Caki2 (cell line): ENCODE data around the gene FZD10. TPM values are rescaled to one million over a fixed set of nuclear protein-coding genes. Genes with fewer than 3 reads are reported as not detected.

Experiments used
- DNase-seq: peaks from one replicate; pipeline ENCODE4 v3.0.0-alpha.2; 2015; ENCODE audit warnings: low read depth
- in situ Hi-C: cut with HindIII; loops from 2 replicates; pipeline ENCODE4 v1.10.0; 2016; ENCODE audit warnings: low sequenced_read_pairs, low pct_unique_long_range_greater_than_20kb, mixed read lengths
- total RNA-seq: library from RNA; depleted of rRNA; stranded (reverse); fragments of >200 nt; shearing (Covaris generic); gene quantifications from 2 replicates; pipeline ENCODE4 v1.2.3, GENCODE V29; 2014; ENCODE audit warnings: low replicate concordance

Gene FZD10
- total RNA-seq, 1 experiment from 2014 or later = not detected

- in situ Hi-C loops = no loop called here
- no peak for DNase-seq
These were observed 30.5 kb downstream of the FZD10 start for GRCh38 chr12:130192642-130193345.

DNA sequence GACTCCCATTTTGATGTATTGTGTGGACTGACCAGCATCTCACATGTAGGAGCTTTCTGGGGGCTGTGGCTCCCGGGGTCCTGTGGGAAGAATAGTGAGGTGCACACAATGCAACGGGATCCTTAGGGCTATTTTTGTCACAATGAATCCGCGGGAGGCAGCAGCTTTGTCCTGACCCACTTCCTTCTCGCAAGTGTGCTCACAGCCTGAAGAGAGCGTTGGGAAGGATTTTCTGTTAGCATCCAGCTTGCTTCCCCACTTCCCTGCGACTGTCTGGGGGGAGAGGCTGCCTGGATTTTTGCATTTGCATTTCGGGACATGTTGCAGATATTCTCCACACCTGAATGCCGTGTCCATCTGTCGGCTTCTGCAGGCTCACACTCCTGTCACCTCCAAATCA is 31.9 kb downstream of the FZD10 start:
- in situ Hi-C loops = no loop called here

DNA sequence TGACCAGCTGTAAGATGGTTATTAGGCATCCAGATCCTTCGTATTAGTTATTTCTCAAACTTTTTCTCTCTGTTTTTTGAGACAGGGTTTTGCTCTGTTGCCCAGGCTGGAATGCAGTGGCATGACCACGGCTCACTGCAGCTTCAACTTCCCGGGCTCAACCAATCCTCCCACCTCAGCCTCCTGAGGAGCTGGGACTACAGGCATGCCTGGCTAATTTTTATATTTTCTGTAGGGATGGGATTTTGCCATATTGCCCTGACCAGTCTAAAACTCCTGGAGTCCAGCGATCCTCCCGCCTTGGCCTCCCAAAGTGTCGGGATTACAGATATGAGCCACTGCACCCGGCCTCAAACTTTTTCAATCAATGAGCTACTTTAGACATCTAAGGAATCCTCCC is 33.1 kb downstream of the FZD10 start:
- no peak for DNase-seq
- in situ Hi-C loops = no loop called here

More for the DNA sequence above, 31.9 kb downstream of the FZD10 start:
- no peak for DNase-seq

GRCh38 chr12:130195776-130196175 is 33.5 kb downstream of the FZD10 start:
- in situ Hi-C loops = no loop called here
- DNase-seq = no peak

- in situ Hi-C loops = no loop called here
These were observed 34.6 kb downstream of the FZD10 start for GRCh38 chr12:130196827-130197226.

GRCh38 chr12:130198026-130198662 is 35.9 kb downstream of the FZD10 start:
- in situ Hi-C loops = no loop called here
- no peak for DNase-seq

More at GRCh38 chr12:130196827-130197226, 34.6 kb downstream of the FZD10 start:
- no peak for DNase-seq

DNA sequence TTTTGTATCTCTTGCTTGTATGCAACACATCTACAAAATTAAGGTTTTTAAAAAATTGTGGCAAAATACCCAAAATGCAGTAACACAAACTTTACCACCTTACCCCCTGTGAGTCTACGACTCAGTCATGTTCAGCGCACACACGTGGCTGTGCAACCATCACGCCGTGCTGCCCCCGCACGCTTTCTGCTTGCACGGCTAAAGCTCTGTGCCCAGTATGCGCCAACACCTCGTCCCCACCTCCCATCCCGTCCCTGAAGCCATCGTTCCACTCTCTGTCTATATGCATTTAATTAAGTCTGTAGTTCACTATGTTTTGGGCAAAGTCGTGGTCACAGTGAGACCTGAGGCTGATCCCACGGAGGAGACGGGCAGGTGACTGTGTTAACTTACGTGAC is 36.4 kb downstream of the FZD10 start:
- in situ Hi-C loops = no loop called here

GRCh38 chr12:130199581-130200390 is 37.5 kb downstream of the FZD10 start:
- no peak for DNase-seq
- in situ Hi-C loops = no loop called here

More for the DNA sequence above, 36.4 kb downstream of the FZD10 start:
- no peak for DNase-seq

DNA sequence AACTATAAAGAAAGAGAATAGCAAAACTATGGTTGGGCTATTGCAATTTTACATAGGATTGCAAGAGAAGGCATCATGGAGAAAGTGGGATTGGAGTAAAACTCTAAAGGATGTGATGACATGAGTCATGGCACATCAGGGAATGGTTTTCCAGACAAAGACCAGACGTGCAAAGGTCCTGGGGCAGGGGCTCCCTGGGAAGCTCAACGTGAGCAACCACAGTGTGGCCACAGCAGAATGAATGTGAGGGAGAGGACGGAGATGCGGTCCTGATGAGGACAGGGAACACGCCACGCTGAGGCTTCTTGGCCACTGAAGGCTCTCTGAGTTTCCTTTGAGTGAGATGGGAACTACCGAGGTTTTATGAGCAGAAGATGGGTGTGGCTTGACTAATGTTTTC is 38.2 kb downstream of the FZD10 start:
- in situ Hi-C loops = no loop called here
- no peak for DNase-seq

DNA sequence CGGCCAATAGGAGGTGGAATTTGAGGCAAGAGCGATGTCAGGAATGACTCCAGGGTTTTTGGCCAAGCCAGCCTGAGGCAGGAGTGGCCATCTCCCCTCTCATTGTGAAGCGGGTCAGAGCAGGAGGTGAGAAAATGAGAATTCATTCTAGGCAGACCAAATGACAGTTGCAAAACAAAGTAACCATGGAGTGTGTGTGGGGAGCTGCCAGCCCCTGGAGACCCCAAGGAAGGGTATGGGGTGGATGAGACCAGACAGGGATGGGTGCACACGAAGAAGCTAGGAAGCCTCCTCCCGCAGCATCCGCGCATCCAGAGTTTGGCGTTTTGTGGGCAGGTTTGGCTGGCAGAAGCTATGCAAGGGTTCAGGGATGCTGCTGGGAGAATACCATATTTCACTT is 38.8 kb downstream of the FZD10 start:
- in situ Hi-C loops = no loop called here

DNA sequence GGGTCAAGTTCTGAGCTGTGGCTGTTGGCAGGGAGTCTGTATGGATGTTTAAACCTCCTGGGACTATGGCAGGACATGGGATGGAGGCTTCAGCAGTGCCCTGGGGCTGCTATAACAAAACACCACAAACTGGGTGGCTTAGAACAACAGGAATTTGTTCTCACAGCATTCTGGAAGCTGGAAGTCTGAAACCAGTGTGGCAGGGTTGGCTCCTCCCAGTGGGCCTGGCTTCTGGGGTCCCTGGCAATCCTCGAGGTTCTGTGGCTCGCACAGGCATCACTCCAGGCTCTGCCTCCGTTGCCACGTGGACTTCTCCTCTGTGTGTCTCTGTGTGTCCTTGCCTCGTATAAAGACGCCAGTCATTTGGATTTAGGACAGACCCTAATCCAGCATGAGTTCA is 39.9 kb downstream of the FZD10 start:
- DNase-seq = no peak
- in situ Hi-C loops = no loop called here

More for the DNA sequence above, 38.8 kb downstream of the FZD10 start:
- DNase-seq = no peak

DNA sequence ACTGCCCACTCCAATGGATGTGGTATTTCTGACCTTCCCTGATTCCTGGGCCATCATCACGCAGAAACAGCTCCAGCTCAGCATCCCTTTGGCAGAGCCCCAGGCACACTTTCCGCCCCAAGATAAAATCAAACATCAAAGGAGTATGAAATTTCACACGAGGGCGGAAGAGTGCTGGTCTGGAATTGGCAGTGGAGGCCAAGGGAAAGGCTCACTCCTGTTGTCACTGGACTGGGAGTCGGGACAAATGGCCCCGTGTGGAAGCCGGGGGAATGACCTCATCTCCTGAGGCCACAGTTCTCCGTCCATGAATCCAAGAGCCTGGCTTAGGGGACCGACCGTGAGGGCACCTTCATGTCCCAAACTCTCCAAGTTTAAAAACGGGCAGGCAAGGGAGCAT is 40.9 kb downstream of the FZD10 start:
- in situ Hi-C loops = no loop called here
- no peak for DNase-seq

GRCh38 chr12:130204541-130204953 is 42.3 kb downstream of the FZD10 start:
- no peak for DNase-seq

DNA sequence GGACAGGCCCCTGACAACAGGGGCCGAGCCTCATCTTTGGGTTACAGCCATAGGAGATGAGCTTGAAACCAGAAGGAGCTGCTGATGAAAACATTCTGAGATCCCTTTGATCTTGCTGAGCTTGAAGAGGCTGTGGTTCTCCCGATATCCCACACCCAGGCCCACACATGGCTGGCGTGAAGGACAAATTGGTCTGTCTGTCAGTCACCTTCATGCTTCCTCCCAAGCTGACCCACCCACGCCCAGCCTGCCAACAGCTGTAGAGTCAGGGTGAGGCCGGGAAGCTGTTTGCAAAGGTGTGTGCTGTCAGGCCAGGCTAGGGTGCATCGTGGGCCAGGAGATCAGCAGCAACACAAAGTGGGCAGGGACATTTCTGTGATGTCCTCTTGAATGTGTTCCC is 43.2 kb downstream of the FZD10 start:
- in situ Hi-C loops = no loop called here

More at GRCh38 chr12:130204541-130204953, 42.3 kb downstream of the FZD10 start:
- in situ Hi-C loops = no loop called here

GRCh38 chr12:130212384-130212989 is 50.2 kb downstream of the FZD10 start:
- in situ Hi-C loops = no loop called here
- DNase-seq = no peak

More for the DNA sequence above, 43.2 kb downstream of the FZD10 start:
- DNase-seq = no peak

DNA sequence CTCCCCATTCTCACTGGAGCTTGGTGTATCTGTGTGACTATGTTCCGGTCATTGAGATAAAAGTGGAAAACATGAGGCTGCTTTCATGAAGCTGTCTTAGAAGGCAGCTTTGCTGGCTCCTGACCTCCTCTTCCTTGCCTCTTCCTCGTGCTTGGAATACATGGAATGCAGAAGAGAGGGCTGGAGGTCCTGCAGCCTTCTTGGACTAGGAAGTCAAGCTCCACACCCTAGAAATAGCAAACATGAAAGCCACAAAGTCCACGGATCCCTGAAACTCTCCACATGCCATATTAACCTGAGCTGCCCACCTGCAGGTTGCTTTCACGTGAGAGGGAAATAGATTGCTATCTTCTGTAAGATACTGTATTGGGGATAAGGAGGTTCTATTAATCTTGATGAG is 51.0 kb downstream of the FZD10 start:
- in situ Hi-C loops = no loop called here
- no peak for DNase-seq

DNA sequence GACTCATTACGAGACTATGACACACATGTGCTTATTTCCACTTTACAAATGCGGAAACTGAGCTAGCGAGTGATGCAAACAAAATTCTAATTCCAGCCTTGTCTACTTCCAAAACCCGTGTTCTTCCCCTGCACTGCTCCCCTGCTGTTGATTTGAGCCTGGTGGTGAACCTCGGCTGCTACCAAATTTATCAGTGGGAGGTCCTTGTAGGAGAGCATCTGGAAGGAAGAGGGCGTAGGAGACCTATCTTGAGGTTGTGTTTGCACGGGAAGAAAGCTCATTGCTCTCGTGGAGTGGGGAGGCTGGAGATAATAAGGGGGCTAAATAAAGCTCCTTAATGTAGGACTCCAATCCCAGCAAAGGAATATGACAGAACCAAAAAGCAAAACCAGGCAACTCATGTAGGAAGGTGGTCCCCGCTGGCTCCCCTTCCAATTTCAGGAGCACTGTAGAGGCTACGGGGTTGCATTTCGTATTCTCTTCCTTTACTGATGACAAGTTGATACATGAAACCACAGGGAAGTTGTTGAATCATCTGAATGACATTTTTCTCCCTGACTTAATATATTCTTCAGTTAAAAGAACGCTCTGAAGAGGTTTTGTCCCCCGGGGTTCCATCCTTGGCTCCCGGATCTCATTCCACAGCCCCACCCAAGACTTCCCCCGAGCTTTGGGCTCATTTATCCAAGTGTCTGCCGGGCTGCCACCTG is 52.6 kb downstream of the FZD10 start:
- in situ Hi-C loops = no loop called here
- DNase-seq = no peak
